Measurements from ENCODE around the gene UGT2B10. TPM values are rescaled to one million over a fixed set of nuclear protein-coding genes. Genes with fewer than 3 reads are reported as not detected.

UGT2B10 gene
- total RNA-seq, 4 donors from 2014 or later, result 0.27 TPM; not detected in 3

GRCh38 chr4:68874507-68874906 lies 58.7 kb downstream of the UGT2B10 start:
- in situ Hi-C loops (cut with MboI; ENCODE audit: low pct_ligation_motif_present in 1 of 4, low pct_unique_long_range_greater_than_20kb in 1 of 4, low sequenced_read_pairs in 3 of 4), result no loop called here
- H3K4me3 ChIP-seq, result no peak overlapping the region
- no peak for DNase-seq
- TF ChIP-seq POLR2A (IDR thresholded peaks at IDR 0.05) (no peak), EP300 (IDR thresholded peaks at IDR 0.05; ENCODE audit: low read depth) (no peak), POLR2AphosphoS5 (IDR thresholded peaks at IDR 0.05) (no peak), CTCF (IDR thresholded peaks at IDR 0.05) (no peak)
- no peaks in the 10 kb centered on the region for H3K27me3 ChIP-seq
- no peaks in the 10 kb centered on the region for H3K36me3 ChIP-seq
- intact Hi-C loops (cut with DNase I; ENCODE audit: low total_unique reads), result no loop called here
- no peaks in the 10 kb centered on the region for H3K9me3 ChIP-seq
- H3K27ac ChIP-seq, result no peak overlapping the region
- H3K4me1 ChIP-seq, result peaks cover 0 to 26% (median 10%) of the 10 kb centered on the region in 4 donors

- WGBS, 2 donors (ENCODE audit: low coverage in 1 of 2), result 92 to 94% methylated on average over 5 of the region's 5 CpGs
- no peaks in the 10 kb centered on the region for H3K36me3 ChIP-seq
- intact Hi-C loops (cut with DNase I; ENCODE audit: low total_unique reads), result no loop called here
Measured at GRCh38 chr4:68877555-68877954, 61.8 kb downstream of the UGT2B10 start.

DNA sequence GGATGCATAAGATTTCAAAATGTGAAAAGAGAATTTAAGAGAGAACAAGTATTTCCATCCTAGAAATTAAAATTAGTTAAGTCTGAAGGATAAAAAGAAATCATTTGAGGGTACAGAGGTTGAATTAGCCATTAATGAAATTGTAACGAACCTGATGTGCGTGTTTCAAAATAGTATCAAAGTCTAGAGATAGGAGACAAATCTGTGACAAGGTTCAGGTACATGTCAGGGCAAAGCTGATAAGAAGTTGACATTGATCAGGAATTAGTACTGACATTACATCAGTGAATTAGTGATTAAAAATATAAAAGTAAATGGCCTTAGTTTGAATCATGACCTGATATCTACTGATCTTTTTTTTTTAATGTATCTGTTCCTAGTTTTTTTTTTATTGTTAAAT lies 62.3 kb downstream of the UGT2B10 start:
- no peak for DNase-seq
- Histone ChIP-seq H3K27ac (no peak overlapping the region), H3K36me3 (no peaks in the 10 kb centered on the region), H3K4me3 (no peak overlapping the region), H3K9me3 (no peaks in the 10 kb centered on the region), H3K4me1 (peaks cover 0 to 10% (median 4%) of the 10 kb centered on the region in 4 donors), H3K27me3 (no peaks in the 10 kb centered on the region)
- intact Hi-C loops (cut with DNase I; ENCODE audit: low total_unique reads) (no loop called here), in situ Hi-C loops (cut with MboI; ENCODE audit: low pct_ligation_motif_present in 1 of 4, low pct_unique_long_range_greater_than_20kb in 1 of 4, low sequenced_read_pairs in 3 of 4) (no loop called here)
- 79 to 85% methylated on average over 2 of the region's 2 CpGs for WGBS, 2 donors (ENCODE audit: low coverage in 1 of 2)
- TF ChIP-seq CTCF (IDR thresholded peaks at IDR 0.05), result no peak
- TF ChIP-seq EP300 (IDR thresholded peaks at IDR 0.05; ENCODE audit: low read depth), result no peak
- no peak for TF ChIP-seq POLR2A (IDR thresholded peaks at IDR 0.05)
- TF ChIP-seq POLR2AphosphoS5 (IDR thresholded peaks at IDR 0.05), result no peak

More at GRCh38 chr4:68877555-68877954, 61.8 kb downstream of the UGT2B10 start:
- H3K27ac ChIP-seq, result no peak overlapping the region
- H3K4me3 ChIP-seq, result no peak overlapping the region
- DNase-seq, result no peak
- H3K9me3 ChIP-seq, result no peaks in the 10 kb centered on the region
- H3K27me3 ChIP-seq, result no peaks in the 10 kb centered on the region
- H3K4me1 ChIP-seq, result peaks cover 0 to 15% (median 7%) of the 10 kb centered on the region in 4 donors
- no peak for TF ChIP-seq CTCF (IDR thresholded peaks at IDR 0.05)
- no peak for TF ChIP-seq POLR2A (IDR thresholded peaks at IDR 0.05)
- no peak for TF ChIP-seq POLR2AphosphoS5 (IDR thresholded peaks at IDR 0.05)
- TF ChIP-seq EP300 (IDR thresholded peaks at IDR 0.05; ENCODE audit: low read depth), result no peak
- in situ Hi-C loops (cut with MboI; ENCODE audit: low pct_ligation_motif_present in 1 of 4, low pct_unique_long_range_greater_than_20kb in 1 of 4, low sequenced_read_pairs in 3 of 4), result no loop called here

Small RNA genes lying within 50 kb of the gene (small RNA-seq; reads per million reads assigned to genes)
- gene AC021146.4, result 0 reads per million in 4 donors
- 0 reads per million in 4 donors for gene AC021146.9

Other genes starting within 250 kb of the UGT2B10 start
- 1,000 to 10,000 TPM in 1 of 4 donors, 100 to 1,000 TPM in 2, not detected in 1; 171 to 1,753 (median 346) TPM for gene UGT2B17, start 239.7 kb upstream of the UGT2B10 start, total RNA-seq
- gene UGT2B15, start 145.3 kb upstream of the UGT2B10 start, total RNA-seq, result 10 to 100 TPM in 2 of 4 donors, 1 to 10 TPM in 1, not detected in 1; 2.6 to 93.0 (median 17.6) TPM
- gene UGT2A3, start 135.8 kb downstream of the UGT2B10 start, total RNA-seq, result 100 to 1,000 TPM in 2 of 4 donors, 10 to 100 TPM in 2; 28.5 to 185 (median 90.3) TPM

All from transverse colon (tissue), 4 donors.